Hepatocyte (in vitro differentiated cells): ENCODE measurements around the gene IL17RB. TPM values are rescaled to one million over a fixed set of nuclear protein-coding genes. Genes with fewer than 3 reads are reported as not detected.

Source experiments
- DNase-seq: peaks from one replicate; pipeline ENCODE4 v3.0.0-alpha.2; 2016; ENCODE audit warnings: low spot score
- H2AFZ ChIP-seq: fragments of 200-600 bp; sonication (generic); 2 replicates; pipeline ENCODE4 v1.6.0; 2016; ENCODE audit warnings: antibody characterized with exemption, mild to moderate bottlenecking
- H3K27ac ChIP-seq: fragments of 200-600 bp; sonication (generic); 2 replicates; pipeline ENCODE4 v1.5.1; 2016; ENCODE audit warnings: mild to moderate bottlenecking
- H3K27me3 ChIP-seq: fragments of 200-600 bp; sonication (generic); 2 replicates; pipeline ENCODE4 v1.6.1; 2016
- H3K36me3 ChIP-seq: fragments of 200-600 bp; sonication (generic); replicated peaks from 2 replicates; pipeline ENCODE4 v1.5.1; 2016; ENCODE audit warnings: low read depth; ENCODE audit not compliant: insufficient read depth
- H3K4me1 ChIP-seq: fragments of 200-600 bp; sonication (generic); 2 replicates; pipeline ENCODE4 v1.5.1; 2016; ENCODE audit warnings: mild to moderate bottlenecking, moderate library complexity; ENCODE audit not compliant: insufficient read depth
- H3K4me2 ChIP-seq: fragments of 200-600 bp; sonication (generic); 2 replicates; pipeline ENCODE4 v1.6.0; 2016
- H3K4me3 ChIP-seq: fragments of 200-600 bp; sonication (generic); 2 replicates; pipeline ENCODE4 v1.5.1; 2016; ENCODE audit warnings: mild to moderate bottlenecking
- H3K79me2 ChIP-seq: fragments of 200-600 bp; sonication (generic); 2 replicates; pipeline ENCODE4 v1.6.0; 2017; ENCODE audit warnings: mild to moderate bottlenecking
- H3K9me2 ChIP-seq: fragments of 200-600 bp; sonication (generic); replicated peaks from 2 replicates; pipeline ENCODE4 v1.6.0; 2017; ENCODE audit warnings: mild to moderate bottlenecking; ENCODE audit not compliant: insufficient read depth
- H3K9me3 ChIP-seq: fragments of 200-600 bp; sonication (generic); 2 replicates; pipeline ENCODE4 v1.5.1; 2016; ENCODE audit warnings: low read depth, mild to moderate bottlenecking
- H4K20me1 ChIP-seq: fragments of 200-600 bp; sonication (generic); 2 replicates; pipeline ENCODE4 v1.6.0; 2016; ENCODE audit warnings: mild to moderate bottlenecking; ENCODE audit not compliant: insufficient read depth, poor library complexity, severe bottlenecking
- CTCF ChIP-seq: fragments of 200-600 bp; sonication (generic); IDR thresholded peaks from 2 replicates; pipeline ENCODE4 v1.5.1; 2016; ENCODE audit warnings: antibody characterized with exemption, mild to moderate bottlenecking; ENCODE audit not compliant: poor library complexity
- EZH2 ChIP-seq: fragments of 200-600 bp; sonication (generic); IDR thresholded peaks from 2 replicates; pipeline ENCODE4 v1.6.1; 2016; ENCODE audit warnings: antibody characterized with exemption, mild to moderate bottlenecking, borderline replicate concordance
- EZH2phosphoT487 ChIP-seq: fragments of 200-600 bp; sonication (generic); IDR thresholded peaks from one replicate; pipeline ENCODE4 v1.6.1; 2018; ENCODE audit warnings: antibody characterized with exemption, mild to moderate bottlenecking, low read depth, moderate library complexity; ENCODE audit not compliant: unreplicated experiment, severe bottlenecking
- WGBS: methylation state at CpG from one replicate; pipeline ENCODE4 v1.1.6; 2016; ENCODE audit warnings: low lambda C conversion rate; ENCODE audit errors: missing lambda C conversion rate; 5-methylcytosine and 5-hydroxymethylcytosine counted together
- polyA plus RNA-seq: library from polyadenylated mRNA; unstranded; fragments of >200 nt; fragmentation: Nextera tagmentation; extraction: Ambion mirVana; gene quantifications from 2 replicates; pipeline ENCODE4 v1.2.1, GENCODE V29; 2016
- total RNA-seq: library from RNA; depleted of rRNA; stranded (reverse); fragments of >200 nt; gene quantifications from 2 replicates; pipeline ENCODE4 v1.2.3, GENCODE V29; 2014

Gene IL17RB
- total and polyA plus RNA-seq, 2 experiments from 2014 or later: 14.1 to 17.4 TPM

- no peaks in the 10 kb centered on the region for H3K36me3 ChIP-seq
- peaks cover 7% of the 10 kb centered on the region for H3K4me1 ChIP-seq
- TF ChIP-seq CTCF (no peak), EZH2 (no peak), EZH2phosphoT487 (no peak)
- H3K9me3 ChIP-seq: no peaks in the 10 kb centered on the region
- 74% methylated on average over 5 of the region's 5 CpGs for WGBS
- H3K4me3 ChIP-seq: no peak overlapping the region
- H3K4me2 ChIP-seq: no peak overlapping the region
- no peak overlapping the region for H2AFZ ChIP-seq
- no peaks in the 10 kb centered on the region for H4K20me1 ChIP-seq
- H3K27me3 ChIP-seq: no peaks in the 10 kb centered on the region
- DNase-seq: no peak
- H3K79me2 ChIP-seq: peaks cover 7% of the 10 kb centered on the region
- H3K27ac ChIP-seq: no peak overlapping the region
- no peaks in the 10 kb centered on the region for H3K9me2 ChIP-seq
Observed at GRCh38 chr3:53821631-53822121, 24.7 kb upstream of the IL17RB start.

- H3K36me3 ChIP-seq: no peaks in the 10 kb centered on the region
- no peaks in the 10 kb centered on the region for H3K27me3 ChIP-seq
- no peaks in the 10 kb centered on the region for H4K20me1 ChIP-seq
- peaks cover 11% of the 10 kb centered on the region for H3K79me2 ChIP-seq
- no peaks in the 10 kb centered on the region for H3K9me2 ChIP-seq
- H3K4me1 ChIP-seq: peaks cover 7% of the 10 kb centered on the region
- no peak overlapping the region for H3K4me2 ChIP-seq
- WGBS: 91% methylated on average over 14 of the region's 14 CpGs
- DNase-seq: no peak
- H2AFZ ChIP-seq: no peak overlapping the region
- H3K9me3 ChIP-seq: no peaks in the 10 kb centered on the region
- no peak overlapping the region for H3K4me3 ChIP-seq
- TF ChIP-seq EZH2phosphoT487 (no peak), EZH2 (no peak), CTCF (no peak)
- no peak overlapping the region for H3K27ac ChIP-seq
Observed at GRCh38 chr3:53822331-53822741, 24.0 kb upstream of the IL17RB start.

- Histone ChIP-seq H3K9me3 (no peaks in the 10 kb centered on the region), H3K9me2 (no peaks in the 10 kb centered on the region), H2AFZ (no peak overlapping the region), H4K20me1 (no peaks in the 10 kb centered on the region), H3K27me3 (no peaks in the 10 kb centered on the region), H3K36me3 (no peaks in the 10 kb centered on the region), H3K79me2 (peaks cover 18% of the 10 kb centered on the region), H3K4me3 (no peak overlapping the region), H3K27ac (no peak overlapping the region), H3K4me1 (peaks cover 7% of the 10 kb centered on the region), H3K4me2 (no peak overlapping the region)
- 98% methylated on average over 66 of the region's 67 CpGs for WGBS
- no peak for DNase-seq
- TF ChIP-seq EZH2 (no peak), CTCF (no peak), EZH2phosphoT487 (no peak)
Observed at GRCh38 chr3:53823026-53823955, 23.1 kb upstream of the IL17RB start.
